GM23338 (cell line): ENCODE results near the gene NKX6-1. TPM values are rescaled to one million over a fixed set of nuclear protein-coding genes. Genes with fewer than 3 reads are reported as not detected.

Source experiments
- ATAC-seq: fragments of 200-7000 bp; cut with Tn5 transposase; 3 replicates; pipeline ENCODE4 v1.9.1; 2020
- DNase-seq: peaks from one replicate; pipeline ENCODE4 v3.0.0-alpha.2; 2015; ENCODE audit warnings: low spot score
- H2AFZ ChIP-seq: fragments of 200-600 bp; sonication (generic); 2 replicates; pipeline ENCODE4 v1.8.0; 2016; ENCODE audit warnings: antibody characterized with exemption, mild to moderate bottlenecking, moderate library complexity
- H3F3A ChIP-seq: fragments of 200-600 bp; sonication (generic); replicated peaks from 2 replicates; pipeline ENCODE4 v1.8.0; 2017; ENCODE audit warnings: antibody characterized with exemption, mixed run types, low read depth
- H3K27ac ChIP-seq: fragments of 200-600 bp; sonication (generic); 2 replicates; pipeline ENCODE4 v1.6.1; 2016; ENCODE audit warnings: low read depth
- H3K27me3 ChIP-seq: fragments of 200-600 bp; sonication (generic); 2 replicates; pipeline ENCODE4 v1.8.0; 2016; ENCODE audit warnings: mild to moderate bottlenecking, mixed run types, moderate library complexity; ENCODE audit not compliant: insufficient read depth
- H3K36me3 ChIP-seq: fragments of 200-600 bp; sonication (generic); 2 replicates; pipeline ENCODE4 v1.8.0; 2016; ENCODE audit warnings: mild to moderate bottlenecking; ENCODE audit not compliant: insufficient read depth
- H3K4me1 ChIP-seq: fragments of 200-600 bp; sonication (generic); 2 replicates; pipeline ENCODE4 v1.8.0; 2016; ENCODE audit warnings: mild to moderate bottlenecking, moderate library complexity; ENCODE audit not compliant: insufficient read depth
- H3K4me2 ChIP-seq: fragments of 200-600 bp; sonication (generic); 2 replicates; pipeline ENCODE4 v1.7.1; 2017; ENCODE audit warnings: mixed run types
- H3K4me3 ChIP-seq: fragments of 200-600 bp; sonication (generic); 2 replicates; pipeline ENCODE4 v1.6.1; 2016; ENCODE audit warnings: mixed run types
- H3K79me2 ChIP-seq: fragments of 200-600 bp; sonication (generic); replicated peaks from 2 replicates; pipeline ENCODE4 v1.8.0; 2017; ENCODE audit warnings: mild to moderate bottlenecking; ENCODE audit not compliant: insufficient read depth
- H3K9me2 ChIP-seq: fragments of 200-600 bp; sonication (generic); 2 replicates; pipeline ENCODE4 v1.8.0; 2017; ENCODE audit not compliant: insufficient read depth
- H4K20me1 ChIP-seq: fragments of 200-600 bp; sonication (generic); replicated peaks from 2 replicates; pipeline ENCODE4 v1.8.0; 2017; ENCODE audit warnings: mild to moderate bottlenecking; ENCODE audit not compliant: insufficient read depth
- H3K27ac Mint-ChIP-seq: 2 replicates; pipeline ENCODE4 v1.8.0; 2020; ENCODE audit warnings: inconsistent platforms, mild to moderate bottlenecking, moderate library complexity, mixed read lengths
- H3K27me3 Mint-ChIP-seq: 3 replicates; pipeline ENCODE4 v1.8.0; 2022; ENCODE audit warnings: low read depth, mild to moderate bottlenecking, moderate library complexity, mixed read lengths, inconsistent platforms; ENCODE audit not compliant: insufficient read depth, poor library complexity
- H3K36me3 Mint-ChIP-seq: 3 replicates; pipeline ENCODE4 v1.8.0; 2021; ENCODE audit warnings: low read depth, mild to moderate bottlenecking, inconsistent platforms, moderate library complexity, mixed read lengths
- H3K4me1 Mint-ChIP-seq: 3 replicates; pipeline ENCODE4 v1.8.0; 2020; ENCODE audit warnings: mild to moderate bottlenecking, inconsistent platforms, mixed read lengths
- H3K4me3 Mint-ChIP-seq: 3 replicates; pipeline ENCODE4 v1.8.0; 2021; ENCODE audit warnings: moderate library complexity, mild to moderate bottlenecking, inconsistent platforms, mixed read lengths
- H3K9me3 Mint-ChIP-seq: 3 replicates; pipeline ENCODE4 v1.8.0; 2020; ENCODE audit warnings: moderate library complexity, mild to moderate bottlenecking, inconsistent platforms, mixed read lengths
- CREB1 ChIP-seq: fragments of 250-450 bp; sonication (Bioruptor Pico); IDR thresholded peaks from 2 replicates; pipeline ENCODE4 v1.5.0; 2020; ENCODE audit warnings: low read depth, mild to moderate bottlenecking, moderate library complexity
- EZH2 ChIP-seq: fragments of 200-600 bp; sonication (generic); IDR thresholded peaks from one replicate; pipeline ENCODE4 v1.8.0; 2017; ENCODE audit warnings: antibody characterized with exemption, mild to moderate bottlenecking, low read depth; ENCODE audit not compliant: unreplicated experiment
- EZH2phosphoT487 ChIP-seq: fragments of 200-600 bp; sonication (generic); IDR thresholded peaks from one replicate; pipeline ENCODE4 v1.8.1; 2018; ENCODE audit warnings: antibody characterized with exemption; ENCODE audit not compliant: unreplicated experiment
- JUNB ChIP-seq: IDR thresholded peaks from one replicate; pipeline ENCODE4 v1.6.1; 2016; ENCODE audit warnings: antibody characterized with exemption; ENCODE audit not compliant: unreplicated experiment
- NANOG ChIP-seq: IDR thresholded peaks from 2 replicates; pipeline ENCODE4 v1.6.1; 2016; ENCODE audit warnings: antibody characterized with exemption, borderline replicate concordance
- POLR2AphosphoS5 ChIP-seq: IDR thresholded peaks from 2 replicates; pipeline ENCODE4 v1.6.1; 2016; ENCODE audit warnings: antibody characterized with exemption, low read depth
- STAT1 ChIP-seq: IDR thresholded peaks from one replicate; pipeline ENCODE4 v1.6.1; 2016; ENCODE audit warnings: antibody characterized with exemption; ENCODE audit not compliant: unreplicated experiment
- ZNF114 ChIP-seq: fragments of 250-450 bp; sonication (Bioruptor Pico); IDR thresholded peaks from 2 replicates; pipeline ENCODE4 v1.5.0; 2020; ENCODE audit warnings: mild to moderate bottlenecking, moderate library complexity
- ZNF331 ChIP-seq: fragments of 250-450 bp; sonication (Bioruptor Pico); IDR thresholded peaks from 2 replicates; pipeline ENCODE4 v1.5.0; 2020; ENCODE audit warnings: low read depth, mild to moderate bottlenecking, moderate library complexity
- polyA plus RNA-seq: library from polyadenylated mRNA; unstranded; fragments of >200 nt; fragmentation: Nextera tagmentation; extraction: Ambion mirVana; gene quantifications from 2 replicates; pipeline ENCODE4 v1.2.1, GENCODE V29; 2016
- total RNA-seq: library from RNA; depleted of rRNA; stranded (reverse); fragments of >200 nt; shearing (Covaris generic); gene quantifications from 2 replicates; pipeline ENCODE4 v1.2.3, GENCODE V29; 2014
- TF ChIP-seq, protein P1 (sequence below): fragments of 250-450 bp; sonication (Bioruptor Pico); IDR thresholded peaks from 2 replicates; pipeline ENCODE4 v1.5.0; 2020; ENCODE audit warnings: mild to moderate bottlenecking, moderate library complexity
- TF ChIP-seq, protein P2 (sequence below): IDR thresholded peaks from 2 replicates; pipeline ENCODE4 v1.6.1; 2016; ENCODE audit warnings: antibody characterized with exemption

The NKX6-1 gene
- total and polyA plus RNA-seq, 2 experiments from 2014 or later: 0.07 TPM; not detected in 1

- Mint-ChIP-seq H3K27ac (no peak overlapping the region), H3K4me1 (no peaks in the 10 kb centered on the region; the same call in 2 of the 3 replicates), H3K4me3 (no peak overlapping the region), H3K36me3 (no peaks in the 10 kb centered on the region), H3K27me3 (no peaks in the 10 kb centered on the region), H3K9me3 (no peaks in the 10 kb centered on the region)
- no peaks in the 10 kb centered on the region for H3F3A ChIP-seq
- no peaks in the 10 kb centered on the region for H3K36me3 ChIP-seq
- no peak for ATAC-seq
- no peaks in the 10 kb centered on the region for H3K27me3 ChIP-seq
- no peaks in the 10 kb centered on the region for H3K79me2 ChIP-seq
- H3K9me2 ChIP-seq: no peaks in the 10 kb centered on the region
- DNase-seq: no peak
- H2AFZ ChIP-seq: no peak overlapping the region
- H3K27ac ChIP-seq: no peak overlapping the region
- no peaks in the 10 kb centered on the region for H4K20me1 ChIP-seq
- TF ChIP-seq, protein P1, sequence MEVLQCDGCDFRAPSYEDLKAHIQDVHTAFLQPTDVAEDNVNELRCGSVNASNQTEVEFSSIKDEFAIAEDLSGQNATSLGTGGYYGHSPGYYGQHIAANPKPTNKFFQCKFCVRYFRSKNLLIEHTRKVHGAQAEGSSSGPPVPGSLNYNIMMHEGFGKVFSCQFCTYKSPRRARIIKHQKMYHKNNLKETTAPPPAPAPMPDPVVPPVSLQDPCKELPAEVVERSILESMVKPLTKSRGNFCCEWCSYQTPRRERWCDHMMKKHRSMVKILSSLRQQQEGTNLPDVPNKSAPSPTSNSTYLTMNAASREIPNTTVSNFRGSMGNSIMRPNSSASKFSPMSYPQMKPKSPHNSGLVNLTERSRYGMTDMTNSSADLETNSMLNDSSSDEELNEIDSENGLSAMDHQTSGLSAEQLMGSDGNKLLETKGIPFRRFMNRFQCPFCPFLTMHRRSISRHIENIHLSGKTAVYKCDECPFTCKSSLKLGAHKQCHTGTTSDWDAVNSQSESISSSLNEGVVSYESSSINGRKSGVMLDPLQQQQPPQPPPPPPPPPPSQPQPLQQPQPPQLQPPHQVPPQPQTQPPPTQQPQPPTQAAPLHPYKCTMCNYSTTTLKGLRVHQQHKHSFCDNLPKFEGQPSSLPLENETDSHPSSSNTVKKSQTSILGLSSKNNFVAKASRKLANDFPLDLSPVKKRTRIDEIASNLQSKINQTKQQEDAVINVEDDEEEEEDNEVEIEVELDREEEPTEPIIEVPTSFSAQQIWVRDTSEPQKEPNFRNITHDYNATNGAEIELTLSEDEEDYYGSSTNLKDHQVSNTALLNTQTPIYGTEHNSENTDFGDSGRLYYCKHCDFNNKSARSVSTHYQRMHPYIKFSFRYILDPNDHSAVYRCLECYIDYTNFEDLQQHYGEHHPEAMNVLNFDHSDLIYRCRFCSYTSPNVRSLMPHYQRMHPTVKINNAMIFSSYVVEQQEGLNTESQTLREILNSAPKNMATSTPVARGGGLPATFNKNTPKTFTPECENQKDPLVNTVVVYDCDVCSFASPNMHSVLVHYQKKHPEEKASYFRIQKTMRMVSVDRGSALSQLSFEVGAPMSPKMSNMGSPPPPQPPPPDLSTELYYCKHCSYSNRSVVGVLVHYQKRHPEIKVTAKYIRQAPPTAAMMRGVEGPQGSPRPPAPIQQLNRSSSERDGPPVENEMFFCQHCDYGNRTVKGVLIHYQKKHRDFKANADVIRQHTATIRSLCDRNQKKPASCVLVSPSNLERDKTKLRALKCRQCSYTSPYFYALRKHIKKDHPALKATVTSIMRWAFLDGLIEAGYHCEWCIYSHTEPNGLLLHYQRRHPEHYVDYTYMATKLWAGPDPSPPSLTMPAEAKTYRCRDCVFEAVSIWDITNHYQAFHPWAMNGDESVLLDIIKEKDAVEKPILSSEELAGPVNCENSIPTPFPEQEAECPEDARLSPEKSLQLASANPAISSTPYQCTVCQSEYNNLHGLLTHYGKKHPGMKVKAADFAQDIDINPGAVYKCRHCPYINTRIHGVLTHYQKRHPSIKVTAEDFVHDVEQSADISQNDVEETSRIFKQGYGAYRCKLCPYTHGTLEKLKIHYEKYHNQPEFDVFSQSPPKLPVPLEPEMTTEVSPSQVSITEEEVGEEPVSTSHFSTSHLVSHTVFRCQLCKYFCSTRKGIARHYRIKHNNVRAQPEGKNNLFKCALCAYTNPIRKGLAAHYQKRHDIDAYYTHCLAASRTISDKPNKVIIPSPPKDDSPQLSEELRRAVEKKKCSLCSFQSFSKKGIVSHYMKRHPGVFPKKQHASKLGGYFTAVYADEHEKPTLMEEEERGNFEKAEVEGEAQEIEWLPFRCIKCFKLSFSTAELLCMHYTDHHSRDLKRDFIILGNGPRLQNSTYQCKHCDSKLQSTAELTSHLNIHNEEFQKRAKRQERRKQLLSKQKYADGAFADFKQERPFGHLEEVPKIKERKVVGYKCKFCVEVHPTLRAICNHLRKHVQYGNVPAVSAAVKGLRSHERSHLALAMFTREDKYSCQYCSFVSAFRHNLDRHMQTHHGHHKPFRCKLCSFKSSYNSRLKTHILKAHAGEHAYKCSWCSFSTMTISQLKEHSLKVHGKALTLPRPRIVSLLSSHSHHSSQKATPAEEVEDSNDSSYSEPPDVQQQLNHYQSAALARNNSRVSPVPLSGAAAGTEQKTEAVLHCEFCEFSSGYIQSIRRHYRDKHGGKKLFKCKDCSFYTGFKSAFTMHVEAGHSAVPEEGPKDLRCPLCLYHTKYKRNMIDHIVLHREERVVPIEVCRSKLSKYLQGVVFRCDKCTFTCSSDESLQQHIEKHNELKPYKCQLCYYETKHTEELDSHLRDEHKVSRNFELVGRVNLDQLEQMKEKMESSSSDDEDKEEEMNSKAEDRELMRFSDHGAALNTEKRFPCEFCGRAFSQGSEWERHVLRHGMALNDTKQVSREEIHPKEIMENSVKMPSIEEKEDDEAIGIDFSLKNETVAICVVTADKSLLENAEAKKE (CRISPR knock-in tag): no peak
- TF ChIP-seq, protein P2, sequence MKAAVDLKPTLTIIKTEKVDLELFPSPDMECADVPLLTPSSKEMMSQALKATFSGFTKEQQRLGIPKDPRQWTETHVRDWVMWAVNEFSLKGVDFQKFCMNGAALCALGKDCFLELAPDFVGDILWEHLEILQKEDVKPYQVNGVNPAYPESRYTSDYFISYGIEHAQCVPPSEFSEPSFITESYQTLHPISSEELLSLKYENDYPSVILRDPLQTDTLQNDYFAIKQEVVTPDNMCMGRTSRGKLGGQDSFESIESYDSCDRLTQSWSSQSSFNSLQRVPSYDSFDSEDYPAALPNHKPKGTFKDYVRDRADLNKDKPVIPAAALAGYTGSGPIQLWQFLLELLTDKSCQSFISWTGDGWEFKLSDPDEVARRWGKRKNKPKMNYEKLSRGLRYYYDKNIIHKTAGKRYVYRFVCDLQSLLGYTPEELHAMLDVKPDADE: no peak
- no peak for TF ChIP-seq STAT1
- TF ChIP-seq ZNF114 (CRISPR knock-in tag): no peak
- TF ChIP-seq CREB1 (CRISPR knock-in tag): no peak
- TF ChIP-seq NANOG: no peak
- no peak for TF ChIP-seq EZH2phosphoT487
- TF ChIP-seq EZH2: no peak
- TF ChIP-seq JUNB: no peak
- TF ChIP-seq ZNF331 (CRISPR knock-in tag): no peak
- no peak for TF ChIP-seq POLR2AphosphoS5
- H3K4me1 ChIP-seq: no peaks in the 10 kb centered on the region
- H3K4me2 ChIP-seq: no peak overlapping the region
- H3K4me3 ChIP-seq: no peak overlapping the region
These were observed 55.6 kb downstream of the NKX6-1 start for GRCh38 chr4:84443523-84443922.
